Measurements from ENCODE around the gene NCDN. TPM values are rescaled to one million over a fixed set of nuclear protein-coding genes. Genes with fewer than 3 reads are reported as not detected.
"Not testable (repeated sequence)": the region's sequence is repeated elsewhere in the genome, so short reads cannot be mapped to it uniquely, and the experiment has no call there.

Gene NCDN
- total and polyA plus RNA-seq, 2 experiments from 2014 or later: 19.6 to 25.7 TPM

DNA sequence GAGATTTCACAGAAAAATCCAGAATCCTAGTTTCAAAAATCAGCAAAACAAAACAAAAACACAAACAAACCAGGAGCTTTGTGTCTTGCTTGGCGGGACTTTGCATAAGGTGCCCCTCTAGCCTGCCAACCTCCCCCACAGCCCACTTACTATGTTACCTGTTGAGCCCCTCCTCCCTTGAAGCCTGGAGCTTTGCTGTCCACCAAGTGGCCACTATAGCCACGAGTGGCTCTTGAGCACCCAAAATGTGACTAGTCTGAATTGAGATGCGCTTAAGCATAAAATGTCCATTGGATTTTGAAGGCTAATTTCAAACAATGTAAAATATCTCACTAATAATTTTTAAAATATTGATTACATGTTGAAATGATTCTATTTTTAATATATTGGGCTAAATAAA is 27.7 kb downstream of the NCDN start:
- no peak overlapping the region for H2AFZ ChIP-seq
- no peak overlapping the region for H3K4me3 ChIP-seq
- no peak for DNase-seq (ENCODE audit: low spot score)
- H4K20me1 ChIP-seq (ENCODE audit: insufficient read depth, poor library complexity, severe bottlenecking): no peaks in the 10 kb centered on the region
- H3K9me3 ChIP-seq (ENCODE audit: low read depth): no peaks in the 10 kb centered on the region
- no peaks in the 10 kb centered on the region for H3K36me3 ChIP-seq (replicated peaks; ENCODE audit: insufficient read depth, low read depth)
- TF ChIP-seq EZH2phosphoT487 (IDR thresholded peaks at IDR 0.05; ENCODE audit: low read depth, severe bottlenecking, unreplicated experiment) (no peak), EZH2 (IDR thresholded peaks at IDR 0.05; ENCODE audit: borderline replicate concordance) (no peak)
- TF ChIP-seq, protein P1, sequence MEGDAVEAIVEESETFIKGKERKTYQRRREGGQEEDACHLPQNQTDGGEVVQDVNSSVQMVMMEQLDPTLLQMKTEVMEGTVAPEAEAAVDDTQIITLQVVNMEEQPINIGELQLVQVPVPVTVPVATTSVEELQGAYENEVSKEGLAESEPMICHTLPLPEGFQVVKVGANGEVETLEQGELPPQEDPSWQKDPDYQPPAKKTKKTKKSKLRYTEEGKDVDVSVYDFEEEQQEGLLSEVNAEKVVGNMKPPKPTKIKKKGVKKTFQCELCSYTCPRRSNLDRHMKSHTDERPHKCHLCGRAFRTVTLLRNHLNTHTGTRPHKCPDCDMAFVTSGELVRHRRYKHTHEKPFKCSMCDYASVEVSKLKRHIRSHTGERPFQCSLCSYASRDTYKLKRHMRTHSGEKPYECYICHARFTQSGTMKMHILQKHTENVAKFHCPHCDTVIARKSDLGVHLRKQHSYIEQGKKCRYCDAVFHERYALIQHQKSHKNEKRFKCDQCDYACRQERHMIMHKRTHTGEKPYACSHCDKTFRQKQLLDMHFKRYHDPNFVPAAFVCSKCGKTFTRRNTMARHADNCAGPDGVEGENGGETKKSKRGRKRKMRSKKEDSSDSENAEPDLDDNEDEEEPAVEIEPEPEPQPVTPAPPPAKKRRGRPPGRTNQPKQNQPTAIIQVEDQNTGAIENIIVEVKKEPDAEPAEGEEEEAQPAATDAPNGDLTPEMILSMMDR (IDR thresholded peaks at IDR 0.05; ENCODE audit: poor library complexity): no peak
- H3K27ac ChIP-seq: no peak overlapping the region
- H3K4me1 ChIP-seq (ENCODE audit: insufficient read depth): no peaks in the 10 kb centered on the region
- 88% methylated on average over 3 of the region's 3 CpGs for WGBS (ENCODE audit: low lambda C conversion rate, missing lambda C conversion rate)
- no peak overlapping the region for H3K4me2 ChIP-seq
- no peaks in the 10 kb centered on the region for H3K27me3 ChIP-seq
- no peaks in the 10 kb centered on the region for H3K79me2 ChIP-seq
- H3K9me2 ChIP-seq (replicated peaks; ENCODE audit: insufficient read depth): no peaks in the 10 kb centered on the region

DNA sequence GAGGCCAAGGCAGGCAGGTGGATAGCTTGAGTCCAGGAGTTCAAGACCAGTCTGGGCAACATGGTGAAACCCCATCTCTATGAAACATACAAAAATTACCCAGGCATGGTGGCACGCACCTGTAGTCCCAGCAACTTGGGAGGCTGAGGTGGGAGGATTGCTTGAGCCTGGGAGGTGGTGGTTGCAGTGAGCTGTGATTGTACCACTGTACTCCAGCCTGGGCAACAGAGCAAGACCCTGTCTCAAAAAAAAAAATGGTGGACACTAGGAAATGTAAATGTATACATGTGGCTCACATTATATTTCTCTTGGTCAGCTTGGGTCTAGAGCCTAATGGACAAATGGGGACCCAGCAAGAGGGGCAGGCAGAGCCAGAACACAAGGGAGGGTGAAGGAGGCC is 28.2 kb downstream of the NCDN start:
- not testable (repeated sequence) for H3K27ac ChIP-seq; H3K36me3 ChIP-seq (replicated peaks; ENCODE audit: insufficient read depth, low read depth); DNase-seq (ENCODE audit: low spot score); H4K20me1 ChIP-seq (ENCODE audit: insufficient read depth, poor library complexity, severe bottlenecking); H3K4me2 ChIP-seq; H3K4me3 ChIP-seq; H3K9me2 ChIP-seq (replicated peaks; ENCODE audit: insufficient read depth); H3K9me3 ChIP-seq (ENCODE audit: low read depth); H3K79me2 ChIP-seq; H2AFZ ChIP-seq; H3K4me1 ChIP-seq (ENCODE audit: insufficient read depth); H3K27me3 ChIP-seq
- 94% methylated on average over 1 of the region's 1 CpG for WGBS (ENCODE audit: low lambda C conversion rate, missing lambda C conversion rate)

DNA sequence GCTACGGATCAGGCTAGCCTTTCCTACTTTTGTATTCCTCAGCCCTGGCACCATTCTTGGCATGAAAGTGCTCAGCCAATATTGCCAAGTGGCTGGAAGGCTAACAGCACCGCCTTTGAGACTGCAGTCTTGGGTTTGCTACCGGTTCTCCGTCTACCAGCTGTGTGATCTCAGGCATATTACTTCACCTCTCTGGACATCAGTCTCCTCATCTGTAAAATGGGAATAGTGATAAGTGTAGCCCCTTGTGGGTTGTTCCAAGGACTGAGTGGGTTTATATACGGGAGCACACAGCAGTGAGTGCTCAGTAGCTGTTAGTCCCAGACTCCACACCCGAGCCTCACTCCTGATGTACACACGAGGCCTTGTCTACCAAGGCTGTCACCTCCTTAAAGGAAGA is 29.2 kb downstream of the NCDN start:
- no peak for DNase-seq (ENCODE audit: low spot score)
- TF ChIP-seq EZH2phosphoT487 (IDR thresholded peaks at IDR 0.05; ENCODE audit: low read depth, severe bottlenecking, unreplicated experiment) (no peak), EZH2 (IDR thresholded peaks at IDR 0.05; ENCODE audit: borderline replicate concordance) (no peak)
- TF ChIP-seq, protein P1 (IDR thresholded peaks at IDR 0.05; ENCODE audit: poor library complexity): no peak

DNA sequence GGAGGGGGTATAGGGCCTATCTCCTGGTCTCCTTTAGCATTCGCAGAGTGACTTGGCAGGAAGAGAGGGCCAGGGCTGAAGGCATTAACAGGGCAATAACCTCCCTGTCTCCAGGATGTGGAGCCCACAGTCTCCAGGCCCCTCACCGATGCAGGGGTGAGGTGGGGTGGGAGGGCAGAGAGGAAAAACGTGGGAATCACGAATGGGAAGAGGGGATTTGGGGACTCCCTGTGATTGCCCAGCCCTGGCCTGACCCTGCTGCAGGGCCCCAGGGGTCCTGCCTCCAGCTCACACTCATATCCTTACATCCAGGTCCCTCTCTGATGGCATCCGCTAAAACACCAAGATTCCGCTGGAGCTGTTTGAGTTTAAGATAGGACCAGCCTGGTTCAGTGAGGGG is 30.1 kb downstream of the NCDN start:
- TF ChIP-seq, protein P1 (IDR thresholded peaks at IDR 0.05; ENCODE audit: poor library complexity): no peak
- TF ChIP-seq EZH2 (IDR thresholded peaks at IDR 0.05; ENCODE audit: borderline replicate concordance): no peak
- TF ChIP-seq EZH2phosphoT487 (IDR thresholded peaks at IDR 0.05; ENCODE audit: low read depth, severe bottlenecking, unreplicated experiment): no peak
- Histone ChIP-seq H3K27me3 (no peaks in the 10 kb centered on the region), H3K79me2 (no peaks in the 10 kb centered on the region), H3K9me3 (ENCODE audit: low read depth) (no peaks in the 10 kb centered on the region), H3K36me3 (replicated peaks; ENCODE audit: insufficient read depth, low read depth) (no peaks in the 10 kb centered on the region), H3K4me3 (no peak overlapping the region), H3K9me2 (replicated peaks; ENCODE audit: insufficient read depth) (no peaks in the 10 kb centered on the region), H3K4me1 (ENCODE audit: insufficient read depth) (no peaks in the 10 kb centered on the region), H2AFZ (no peak overlapping the region), H4K20me1 (ENCODE audit: insufficient read depth, poor library complexity, severe bottlenecking) (no peaks in the 10 kb centered on the region), H3K27ac (no peak overlapping the region), H3K4me2 (no peak overlapping the region)
- WGBS (ENCODE audit: low lambda C conversion rate, missing lambda C conversion rate): 76% methylated on average over 6 of the region's 6 CpGs
- no peak for DNase-seq (ENCODE audit: low spot score)

More for the DNA sequence above, 29.2 kb downstream of the NCDN start:
- Histone ChIP-seq H3K9me2 (replicated peaks; ENCODE audit: insufficient read depth) (no peaks in the 10 kb centered on the region), H3K4me3 (no peak overlapping the region), H4K20me1 (ENCODE audit: insufficient read depth, poor library complexity, severe bottlenecking) (no peaks in the 10 kb centered on the region), H3K4me1 (ENCODE audit: insufficient read depth) (no peaks in the 10 kb centered on the region), H3K27me3 (no peaks in the 10 kb centered on the region), H3K36me3 (replicated peaks; ENCODE audit: insufficient read depth, low read depth) (no peaks in the 10 kb centered on the region), H3K4me2 (no peak overlapping the region), H2AFZ (no peak overlapping the region), H3K27ac (no peak overlapping the region), H3K79me2 (no peaks in the 10 kb centered on the region), H3K9me3 (ENCODE audit: low read depth) (no peaks in the 10 kb centered on the region)
- 93% methylated on average over 7 of the region's 7 CpGs for WGBS (ENCODE audit: low lambda C conversion rate, missing lambda C conversion rate)
